ENCODE data around the gene DHTKD1.
"Not testable (repeated sequence)": the region's sequence is repeated elsewhere in the genome, so short reads cannot be mapped to it uniquely, and the experiment has no call there.

DHTKD1 gene

DNA sequence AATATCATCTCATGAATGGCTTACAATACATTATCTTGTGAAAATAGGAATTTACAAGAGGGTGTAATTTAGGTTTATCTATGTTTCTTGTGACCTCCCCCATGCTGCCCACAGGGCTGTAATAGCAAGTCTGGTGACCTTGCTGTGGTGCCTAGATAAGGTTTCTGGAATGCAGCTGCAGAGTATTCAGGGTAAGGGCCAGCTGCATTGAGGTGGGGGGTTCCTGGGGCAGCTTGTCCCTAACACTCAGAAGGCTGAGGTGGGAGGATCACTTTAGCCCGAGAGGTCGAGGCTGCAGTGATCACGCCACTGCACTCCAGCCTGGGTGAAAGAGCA lies 5.3 kb upstream of the DHTKD1 start:
- DNase-seq = no peak

DNA sequence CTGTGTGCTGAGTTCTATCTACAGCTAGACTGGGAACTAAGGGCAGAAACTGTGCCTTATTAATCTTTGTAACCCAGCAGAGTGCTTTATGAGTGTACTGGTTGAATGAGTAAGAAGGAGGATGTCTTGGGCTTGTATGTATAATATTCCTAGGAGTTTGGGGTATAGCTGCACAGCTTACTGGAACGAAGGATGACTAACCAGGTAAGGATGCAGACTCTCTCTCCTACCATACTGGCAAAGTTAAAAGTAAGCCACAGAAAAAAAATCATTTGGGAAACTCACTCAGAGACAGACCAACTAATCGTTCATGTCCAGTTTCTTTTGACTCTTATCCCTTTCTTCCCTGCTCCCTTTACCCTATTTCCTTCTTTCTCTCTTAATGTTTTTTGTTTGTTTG lies 1.4 kb upstream of the DHTKD1 start:
- DNase-seq = no peak

DNA sequence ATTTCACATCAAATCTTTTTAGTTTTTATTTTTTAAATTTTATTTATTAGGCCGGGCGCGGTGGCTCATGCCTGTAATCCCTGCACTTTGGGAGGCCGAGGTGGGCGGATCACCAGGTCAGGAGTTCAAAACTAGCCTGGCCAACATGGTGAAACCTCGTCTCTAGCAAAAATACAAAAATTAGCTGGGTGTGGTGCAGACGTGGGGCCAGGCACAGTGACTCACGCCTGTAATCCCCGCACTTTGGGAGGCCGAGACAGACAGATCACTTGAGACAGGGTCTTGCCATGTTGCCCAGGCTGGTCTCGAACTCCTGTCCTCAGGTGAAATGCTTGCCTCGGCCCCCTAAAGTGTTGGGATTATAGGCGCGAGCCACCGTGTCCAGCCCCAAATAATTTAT lies 2.7 kb downstream of the DHTKD1 start:
- not testable (repeated sequence) for DNase-seq

DNA sequence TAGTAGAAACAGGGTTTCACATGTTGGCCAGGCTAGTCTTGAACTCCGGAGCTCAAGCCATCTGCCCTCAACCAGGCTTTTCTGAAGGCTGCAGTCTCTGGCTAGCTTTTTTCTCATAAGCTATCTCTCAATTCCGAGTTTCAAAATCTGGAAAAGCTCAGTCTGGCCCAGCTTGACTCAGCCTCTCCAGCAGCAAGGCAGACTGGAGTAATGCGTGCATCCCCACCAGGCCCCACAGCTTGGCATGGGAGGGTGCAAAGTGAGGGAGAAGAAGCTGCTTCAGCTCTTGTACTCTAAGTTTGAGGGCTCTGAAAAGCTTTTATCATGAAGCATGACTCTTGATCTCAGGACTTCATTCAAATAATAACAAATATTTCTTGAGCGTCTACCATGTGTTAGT lies 4.8 kb downstream of the DHTKD1 start:
- no peak for DNase-seq

DNA sequence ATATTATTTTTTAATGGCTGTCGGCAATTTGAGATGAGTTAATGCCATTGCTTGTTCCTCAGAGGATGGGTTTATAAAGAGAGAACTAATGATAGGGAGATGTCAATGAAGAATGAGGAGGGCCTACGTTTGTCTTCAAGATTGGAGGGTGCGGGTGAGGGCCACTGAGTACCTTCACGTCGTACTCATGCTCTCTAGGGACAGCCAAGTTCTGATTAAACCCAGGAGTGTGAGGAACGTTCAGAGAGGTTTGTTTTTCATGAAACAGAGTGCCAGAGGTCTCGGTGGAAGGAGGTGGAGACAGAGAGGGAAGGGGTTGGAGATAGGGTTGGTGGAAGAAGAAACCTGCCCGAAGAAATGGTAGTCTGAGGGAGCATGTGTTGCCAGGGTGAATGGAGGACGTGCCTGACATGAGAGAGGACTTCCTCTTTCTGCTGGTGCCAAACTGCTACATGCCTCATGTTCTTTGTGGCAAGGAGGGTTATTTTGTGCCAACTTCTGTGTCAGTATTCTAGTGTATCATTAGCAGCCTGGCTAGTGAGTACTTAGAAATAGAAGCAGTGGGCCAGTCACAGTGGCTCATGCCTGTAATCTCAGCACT lies 8.9 kb downstream of the DHTKD1 start:
- DNase-seq = no peak

DNA sequence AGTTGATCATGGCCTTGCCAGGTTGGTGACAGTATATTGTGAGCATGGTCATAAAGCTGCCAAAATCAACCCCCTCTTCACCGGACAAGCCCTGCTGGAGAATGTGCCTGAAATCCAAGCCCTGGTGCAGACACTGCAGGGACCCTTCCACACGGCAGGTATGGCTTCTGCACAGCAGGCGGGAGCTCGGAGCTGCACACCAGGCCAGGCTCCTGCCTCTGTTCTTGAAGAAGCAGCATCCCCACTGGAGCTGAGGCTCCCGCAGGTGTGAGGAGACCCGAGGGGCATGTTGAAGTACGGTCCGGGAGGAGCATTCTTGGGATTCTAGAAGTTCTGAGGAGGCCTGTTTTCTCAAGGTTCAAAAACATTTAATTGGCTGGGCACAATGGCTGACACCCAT lies 12.7 kb downstream of the DHTKD1 start:
- DNase-seq = no peak

DNA sequence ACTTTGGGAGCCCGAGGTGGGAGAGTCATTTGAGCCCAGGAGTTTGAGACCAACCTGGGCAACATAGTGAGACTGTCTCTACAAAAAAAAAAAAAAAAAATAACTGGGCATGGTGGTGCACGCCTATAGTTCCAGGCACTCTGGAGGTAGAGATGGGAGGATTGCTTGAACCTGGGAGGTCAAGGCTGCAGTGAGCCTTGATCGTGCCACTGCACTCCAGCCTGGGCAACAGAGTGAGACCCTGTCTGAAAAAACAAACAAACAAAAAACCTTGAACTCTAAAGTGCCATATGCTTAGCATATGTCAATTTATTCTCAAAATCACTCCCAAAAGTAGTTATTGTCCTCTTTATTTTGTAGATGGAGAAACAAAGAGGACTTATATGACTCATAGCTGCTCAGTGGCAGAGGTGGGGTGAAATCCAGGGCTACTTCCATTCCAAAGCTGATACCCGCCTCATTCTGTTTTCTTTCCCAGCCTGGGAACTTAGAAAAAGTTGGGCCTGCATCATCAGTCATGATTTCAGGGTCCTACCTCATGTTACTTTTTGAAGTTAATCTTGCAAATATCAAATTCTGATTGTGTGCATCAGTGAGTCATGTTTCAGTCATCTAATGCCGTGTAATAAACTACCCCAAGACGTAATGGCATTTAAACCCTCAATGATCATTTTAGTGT lies 13.3 kb downstream of the DHTKD1 start:
- no peak for DNase-seq

DNA sequence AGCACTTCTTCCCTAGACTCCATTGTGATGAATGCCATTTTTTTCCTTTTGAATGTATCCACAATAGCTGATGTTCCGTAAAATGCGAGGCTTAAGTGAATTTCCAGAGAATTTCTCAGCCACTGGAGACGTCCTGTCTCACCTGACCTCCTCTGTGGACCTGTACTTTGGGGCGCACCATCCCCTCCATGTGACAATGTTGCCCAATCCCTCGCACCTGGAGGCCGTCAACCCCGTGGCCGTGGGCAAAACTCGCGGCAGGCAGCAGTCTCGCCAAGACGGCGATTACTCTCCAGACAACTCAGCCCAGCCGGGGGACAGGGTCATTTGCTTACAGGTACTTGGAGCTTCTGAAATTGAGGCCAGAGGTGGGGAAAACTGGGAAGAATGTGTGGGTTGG lies 20.2 kb downstream of the DHTKD1 start:
- no peak for DNase-seq

DNA sequence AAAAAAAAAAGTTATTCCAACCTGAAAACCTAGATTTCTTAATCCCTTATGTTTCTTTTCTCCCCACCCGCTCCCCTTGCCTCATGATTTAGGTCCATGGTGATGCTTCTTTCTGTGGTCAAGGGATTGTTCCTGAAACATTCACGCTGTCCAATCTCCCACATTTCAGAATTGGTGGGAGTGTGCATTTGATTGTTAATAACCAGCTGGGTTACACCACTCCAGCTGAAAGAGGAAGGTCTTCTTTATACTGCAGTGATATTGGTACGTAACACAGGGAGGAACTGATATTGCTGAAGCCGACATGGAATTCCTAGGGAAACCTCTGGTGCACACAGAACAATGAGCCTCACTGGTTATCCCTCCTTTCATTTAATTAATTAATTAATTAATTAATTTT lies 22.7 kb downstream of the DHTKD1 start:
- DNase-seq = no peak

DNA sequence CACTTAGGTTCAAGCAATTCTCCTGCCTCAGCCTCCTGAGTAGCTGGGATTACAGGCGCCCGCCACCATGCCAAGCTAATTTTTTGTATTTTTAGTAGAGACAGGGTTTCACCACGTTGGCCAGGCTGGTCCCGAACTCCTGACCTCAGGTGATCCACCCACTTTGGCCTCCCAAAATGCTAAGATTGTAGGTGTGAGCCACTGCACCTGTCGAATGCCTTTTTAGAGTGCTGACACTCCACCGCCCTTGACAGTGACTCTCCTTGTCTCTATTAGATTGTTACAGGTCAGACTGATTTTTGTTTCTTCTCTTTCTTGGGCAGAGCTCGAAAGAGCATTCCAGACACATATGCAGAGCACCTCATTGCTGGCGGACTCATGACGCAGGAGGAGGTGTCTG lies 28.6 kb downstream of the DHTKD1 start:
- not testable (repeated sequence) for DNase-seq

DNA sequence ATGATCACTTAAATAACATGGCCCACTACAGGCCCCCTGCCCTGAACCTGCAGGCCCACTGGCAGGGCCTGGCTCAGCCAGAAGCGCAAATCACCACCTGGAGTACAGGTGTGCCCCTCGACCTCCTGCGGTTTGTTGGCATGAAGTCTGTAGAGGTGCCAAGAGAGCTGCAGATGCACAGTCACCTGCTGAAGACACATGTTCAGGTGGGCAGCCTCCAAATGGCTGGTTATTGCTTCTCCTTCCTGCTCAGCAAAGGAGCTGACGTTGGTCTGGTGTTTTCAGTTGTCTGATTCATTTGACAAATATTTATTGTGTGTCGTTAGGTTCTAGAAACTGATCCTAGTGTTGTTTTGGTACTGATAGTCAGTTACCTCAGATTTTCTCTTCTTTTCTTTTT lies 29.0 kb downstream of the DHTKD1 start:
- no peak for DNase-seq

DNA sequence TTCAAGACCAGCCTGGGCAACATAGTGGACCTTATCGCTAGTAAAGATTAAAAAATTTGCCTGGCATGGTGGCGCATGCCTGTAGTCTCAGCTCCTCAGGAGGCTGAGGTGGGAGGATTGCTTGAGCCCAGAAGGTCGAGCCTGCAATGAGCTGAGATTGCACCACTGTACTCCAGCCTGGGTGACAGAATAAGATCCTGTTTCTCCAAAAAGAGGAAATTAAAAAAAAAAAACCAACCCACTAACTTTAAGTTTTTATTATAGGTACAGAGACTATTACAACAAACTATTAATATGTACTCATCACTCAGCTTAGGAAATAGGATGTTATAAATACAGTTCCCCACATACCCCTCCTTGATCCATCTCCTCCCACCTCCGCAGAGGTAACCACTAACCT lies 30.2 kb downstream of the DHTKD1 start:
- DNase-seq = no peak

DNA sequence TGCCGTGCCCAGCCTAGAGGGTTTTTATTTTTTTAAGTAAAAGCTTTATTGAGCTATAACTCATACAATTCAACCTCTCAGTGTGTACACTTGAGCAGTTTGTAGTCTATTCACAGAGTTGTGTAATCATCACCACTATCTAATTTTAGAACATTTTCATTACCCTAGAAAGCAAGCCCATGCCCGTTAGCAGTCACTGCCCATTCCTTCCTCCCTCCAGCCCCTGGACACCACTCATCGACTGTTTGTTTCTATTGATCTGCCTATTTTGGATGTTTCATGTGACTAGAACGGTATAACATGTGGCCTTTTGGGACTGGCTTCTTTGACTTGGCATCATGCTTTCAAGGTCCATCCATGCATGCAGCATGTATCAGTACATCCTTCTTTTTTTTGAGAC lies 35.0 kb downstream of the DHTKD1 start:
- no peak for DNase-seq

DNA sequence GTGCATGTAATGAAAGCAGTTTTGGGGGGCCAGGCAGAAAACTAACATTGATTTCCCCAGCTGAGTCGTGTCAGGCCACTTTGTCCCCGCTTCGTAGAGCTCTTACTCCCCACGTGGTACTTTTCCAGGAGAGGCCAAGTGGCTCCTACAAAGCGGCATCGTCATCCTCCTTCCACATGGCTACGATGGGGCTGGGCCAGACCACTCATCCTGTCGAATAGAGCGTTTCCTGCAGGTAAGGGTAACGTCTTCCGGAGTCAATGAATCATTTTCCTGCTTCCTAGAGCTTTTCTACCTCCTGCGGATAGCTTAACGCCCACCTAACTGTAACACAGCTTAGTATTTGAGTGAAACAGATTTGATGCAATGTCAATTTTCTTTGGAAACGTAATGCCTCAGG lies 39.0 kb downstream of the DHTKD1 start:
- DNase-seq = no peak

DNA sequence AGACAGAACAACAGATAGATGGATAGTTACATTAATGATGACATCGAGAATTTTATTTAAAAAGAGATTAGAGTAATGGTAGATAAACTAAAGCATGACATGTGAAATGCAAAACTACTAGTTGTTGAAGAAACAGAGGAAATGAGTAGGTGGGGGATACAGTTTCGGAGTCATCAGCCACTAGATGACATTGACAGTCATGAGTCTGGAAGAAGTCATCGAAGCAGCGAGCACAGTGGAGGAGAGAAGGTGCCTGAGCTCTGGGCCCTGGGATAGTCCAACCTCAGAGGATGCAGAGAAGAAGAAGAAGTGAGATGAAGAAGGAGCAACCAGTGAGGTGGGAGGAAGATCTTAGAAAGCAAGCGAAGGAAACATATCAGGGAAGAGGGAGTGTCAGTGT lies 40.5 kb downstream of the DHTKD1 start:
- DNase-seq = no peak

DNA sequence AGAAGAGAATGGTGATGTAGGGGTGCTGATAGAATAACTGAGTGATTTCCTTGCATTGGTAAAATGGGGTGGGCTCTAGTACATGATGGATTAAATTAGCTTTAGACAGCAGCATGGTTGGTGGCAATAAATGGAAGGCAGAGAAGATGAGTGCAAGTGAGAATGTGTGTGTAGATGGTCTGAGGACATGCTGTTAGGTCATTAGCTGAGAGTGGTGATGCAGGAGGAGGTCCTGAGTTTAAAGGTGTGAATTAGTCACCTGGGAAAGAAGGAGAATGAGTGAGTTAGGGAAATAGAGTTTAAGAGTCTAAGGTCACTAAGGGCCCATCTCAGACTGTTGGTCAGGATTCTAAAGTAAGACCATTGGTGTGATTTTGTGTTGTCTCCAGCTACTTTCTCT lies 42.8 kb downstream of the DHTKD1 start:
- DNase-seq = no peak

DNA sequence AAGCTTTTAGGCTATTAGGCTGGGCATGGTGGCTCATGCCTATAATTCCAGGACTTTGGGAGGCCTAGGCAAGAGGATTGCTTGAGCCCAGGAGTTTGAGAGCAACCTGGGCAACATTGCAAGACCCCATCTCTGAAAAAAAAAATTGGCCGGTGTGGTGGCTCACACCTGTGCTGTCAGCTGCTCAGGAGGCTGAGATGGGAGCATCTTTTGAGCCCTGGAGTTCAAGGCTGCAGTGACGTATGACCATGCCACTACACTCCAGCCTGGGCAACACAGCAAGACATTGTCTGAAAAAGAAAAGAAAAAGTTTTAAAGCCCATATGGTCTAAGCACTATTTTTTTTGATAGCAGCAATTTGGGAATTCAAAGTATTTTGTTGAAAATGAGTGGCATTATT lies 44.9 kb downstream of the DHTKD1 start:
- DNase-seq = no peak

DNA sequence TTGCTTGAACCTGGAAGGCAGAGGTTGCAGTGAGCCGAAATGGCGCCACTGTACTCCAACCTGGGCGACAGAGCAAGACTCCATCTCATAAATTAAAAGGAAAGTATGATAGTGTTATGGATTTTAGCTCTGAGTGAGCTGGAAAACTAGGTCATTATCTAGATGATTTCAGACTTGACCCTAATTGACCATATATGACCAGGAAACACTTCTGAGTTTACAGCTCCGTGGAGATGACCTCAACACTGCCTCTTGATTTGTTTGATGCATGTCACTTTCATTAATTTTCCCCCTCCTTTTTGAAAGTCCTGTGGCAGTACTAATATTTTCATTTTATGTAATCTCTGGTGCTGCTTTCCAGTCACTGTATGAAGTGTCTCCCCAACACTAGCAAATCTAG lies 52.9 kb downstream of the DHTKD1 start:
- DNase-seq = no peak

DNA sequence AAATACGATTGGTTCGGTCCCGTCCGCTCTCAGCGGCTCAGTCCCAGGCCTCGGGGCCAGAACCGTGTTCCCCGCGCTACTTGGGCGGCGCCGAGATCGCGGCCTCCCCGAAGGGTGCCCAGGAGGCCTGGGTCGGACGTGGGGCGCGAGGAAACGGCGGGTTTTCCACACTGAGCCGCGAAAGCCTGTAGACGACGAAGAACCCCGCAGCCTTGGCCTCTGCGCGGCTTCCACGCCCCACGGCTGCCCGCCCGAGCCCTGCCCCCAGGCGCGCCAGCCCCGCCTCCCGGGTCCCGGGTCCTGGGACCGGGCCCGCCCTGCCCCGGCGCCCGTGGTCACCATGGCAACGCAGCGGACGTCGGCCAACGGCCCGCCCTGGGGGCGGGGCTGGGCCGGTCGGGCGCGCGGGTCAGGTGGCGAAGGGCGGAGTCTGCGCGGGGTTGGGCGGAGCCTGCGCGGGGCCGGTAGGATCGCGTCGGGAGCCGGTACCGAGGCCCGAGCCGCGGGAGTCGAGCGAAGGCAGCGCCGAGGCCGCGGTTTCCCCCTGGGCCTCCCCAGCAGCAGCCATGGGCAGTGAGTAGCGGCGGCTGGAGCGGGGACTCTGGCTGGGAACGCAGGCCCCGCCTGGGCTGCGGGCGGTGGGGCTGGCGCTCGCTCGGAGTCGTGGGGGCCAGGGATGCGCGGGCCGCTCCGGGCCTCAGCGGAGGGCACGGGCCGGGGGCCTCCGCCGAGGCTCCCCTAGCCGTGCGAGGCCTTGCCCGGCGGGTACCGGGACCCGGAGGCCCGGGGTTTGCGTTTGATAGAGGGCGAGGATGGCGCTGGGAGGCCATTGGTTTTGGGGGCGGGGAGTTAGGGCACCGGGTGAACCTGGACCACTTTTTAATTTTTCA lies 60.7 kb downstream of the DHTKD1 start, which contains the start of gene SEC61A2:
Gene SEC61A2, plus strand, starts transcription at position 456 of the 890 bp plus-strand sequence. Its CDS starts 111 bp downstream, at position 567.
- peak; percentile 12 for DNase-seq

DNA sequence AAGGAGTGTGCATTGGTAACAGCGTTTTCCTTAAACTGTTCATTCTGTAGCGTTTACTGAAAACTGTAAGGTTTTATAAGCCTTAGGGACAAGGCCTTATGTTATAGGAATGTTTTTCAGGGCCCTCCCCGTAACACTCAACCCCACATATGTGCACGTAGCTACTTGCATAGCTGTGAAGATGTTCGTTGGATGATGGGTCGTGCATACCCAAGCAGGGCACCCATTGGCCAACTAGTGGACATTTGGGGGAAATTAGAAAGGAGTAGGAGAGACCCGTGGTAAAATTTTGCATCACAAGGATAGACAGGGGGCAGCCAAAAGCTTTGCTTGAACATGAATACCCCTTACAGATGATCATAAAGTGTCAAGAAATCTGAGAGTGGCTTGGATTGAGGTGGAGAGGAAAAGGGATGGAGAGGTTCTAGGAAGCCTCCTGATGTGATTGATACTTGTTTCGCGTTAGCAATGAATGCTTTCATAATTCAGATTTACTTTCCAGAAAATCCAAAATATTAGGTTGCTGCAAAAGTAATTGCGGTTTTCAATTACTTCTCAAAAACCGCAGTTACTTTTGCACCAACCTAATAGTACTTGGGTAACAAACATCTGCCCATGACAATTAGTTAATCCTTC lies 61.6 kb downstream of the DHTKD1 start:
- DNase-seq = peak; percentile 21

DNA sequence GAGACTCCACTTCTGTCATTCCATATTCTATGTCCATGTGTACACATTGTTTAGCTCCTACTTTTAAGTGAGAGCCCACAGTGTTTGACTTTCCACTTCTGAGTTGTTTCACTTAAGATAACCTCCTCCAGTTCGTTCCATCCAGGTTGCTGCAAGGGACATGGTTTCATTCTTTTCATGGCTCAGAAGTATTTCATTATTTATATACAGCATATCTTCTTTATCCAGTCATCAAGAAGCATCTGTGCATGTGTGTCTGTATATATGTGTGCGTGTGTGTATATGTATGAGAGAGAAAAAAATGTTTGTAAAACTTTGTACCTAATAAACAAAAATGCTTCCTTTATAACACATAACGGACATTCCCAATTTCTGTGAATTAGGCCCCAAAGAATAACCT lies 66.9 kb downstream of the DHTKD1 start:
- DNase-seq = no peak

DNA sequence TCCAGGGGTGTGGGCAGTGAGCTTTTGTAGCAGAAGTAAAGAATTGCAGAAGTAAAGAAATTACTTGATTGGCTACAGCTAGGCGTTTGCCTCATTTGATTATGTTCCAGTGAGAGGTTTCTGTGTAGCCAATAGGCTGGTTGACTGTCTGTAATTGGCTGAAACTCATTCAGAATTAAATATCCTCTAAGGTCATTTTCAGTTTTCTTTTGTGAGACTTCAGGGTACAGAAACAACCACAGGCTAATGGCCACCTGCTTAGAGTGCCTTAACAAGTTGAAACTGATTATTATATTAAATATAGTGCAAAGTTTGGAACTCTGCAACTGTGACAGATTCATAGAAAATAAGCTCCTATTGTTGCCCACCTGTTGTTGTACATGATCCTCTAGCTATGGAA lies 71.3 kb downstream of the DHTKD1 start:
- no peak for DNase-seq

DNA sequence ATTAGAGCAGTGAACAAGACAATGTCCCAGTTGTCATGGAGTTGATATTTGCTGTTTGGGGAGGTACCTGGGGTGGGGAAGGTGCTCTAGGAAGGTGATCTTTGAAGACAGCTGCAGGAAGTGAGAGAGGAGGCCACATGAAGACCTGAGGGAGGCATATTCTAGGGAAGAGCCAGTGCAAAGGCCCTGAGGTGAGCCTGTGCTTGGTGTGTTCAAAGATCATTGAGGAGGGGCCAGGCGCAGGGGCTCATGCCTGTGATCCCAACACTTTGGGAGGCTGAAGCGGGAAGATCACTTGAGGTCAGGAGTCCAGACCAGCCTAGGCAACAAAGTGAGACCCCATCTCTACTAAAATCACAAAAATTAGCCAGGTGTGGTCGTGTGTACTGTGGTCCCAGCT lies 75.8 kb downstream of the DHTKD1 start:
- DNase-seq = no peak

DNA sequence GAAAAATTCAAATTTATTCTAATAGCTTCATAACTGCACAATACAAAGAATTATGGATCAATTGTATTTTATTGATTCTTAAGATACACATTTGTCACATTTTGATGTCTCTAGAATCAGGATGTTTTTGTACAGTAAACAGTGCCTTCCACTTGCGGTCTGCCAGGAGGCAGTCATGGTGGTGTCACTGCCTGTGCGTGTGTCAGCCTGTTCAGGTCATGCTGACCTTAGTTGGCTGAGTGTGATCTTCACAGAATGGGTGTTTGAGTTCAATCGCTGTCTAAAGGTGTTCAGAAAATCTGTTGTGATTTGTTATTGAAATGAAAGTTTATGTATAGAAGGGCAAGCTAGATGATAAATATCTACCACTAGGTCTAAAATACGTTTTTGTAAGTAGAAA lies 81.4 kb downstream of the DHTKD1 start:
- no peak for DNase-seq
